HFF-Myc (cell line): Measurements from ENCODE around the gene RGSL1.

Source experiments
- DNase-seq: peaks from one replicate; pipeline ENCODE4 v3.0.0-alpha.2; 2011; ENCODE audit warnings: low read depth; ENCODE audit errors: extremely low read depth
- H3K4me3 ChIP-seq: replicated peaks from 2 replicates; pipeline ENCODE4 v1.5.1; 2011; ENCODE audit warnings: low read depth, mild to moderate bottlenecking, control low read depth, low read length
- CTCF ChIP-seq: IDR thresholded peaks from 2 replicates; pipeline ENCODE4 v1.5.1; 2012; ENCODE audit warnings: mild to moderate bottlenecking, low read depth, low read length, control low read depth; ENCODE audit errors: missing control alignments

The RGSL1 gene

DNA sequence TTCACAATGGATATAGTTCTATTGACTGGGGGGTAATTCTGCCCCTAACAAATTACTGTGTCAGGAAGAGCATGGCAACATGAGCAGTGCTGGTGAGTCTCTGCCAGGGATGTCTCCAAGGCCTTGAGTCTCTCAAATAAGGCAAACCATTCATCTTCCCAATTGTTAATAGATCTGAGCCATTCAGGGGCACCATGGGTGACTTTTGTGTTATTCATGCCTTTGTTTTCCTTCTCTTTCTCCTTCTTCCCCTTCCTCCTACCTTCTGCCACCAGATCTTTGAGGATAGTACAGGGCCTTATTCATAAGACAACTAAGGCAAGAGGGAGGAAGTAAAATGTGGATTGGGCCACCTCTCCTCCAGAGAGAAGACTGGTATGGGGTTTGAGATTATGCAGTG is at the start of gene RGSL1:
Gene RGSL1, plus strand, starts transcription at position 60 of the 400 bp plus-strand sequence. Its CDS starts 20 bp downstream, at position 80.
- TF ChIP-seq CTCF = no peak
- DNase-seq = no peak
- H3K4me3 ChIP-seq = no peak within 1 kb of the TSS

DNA sequence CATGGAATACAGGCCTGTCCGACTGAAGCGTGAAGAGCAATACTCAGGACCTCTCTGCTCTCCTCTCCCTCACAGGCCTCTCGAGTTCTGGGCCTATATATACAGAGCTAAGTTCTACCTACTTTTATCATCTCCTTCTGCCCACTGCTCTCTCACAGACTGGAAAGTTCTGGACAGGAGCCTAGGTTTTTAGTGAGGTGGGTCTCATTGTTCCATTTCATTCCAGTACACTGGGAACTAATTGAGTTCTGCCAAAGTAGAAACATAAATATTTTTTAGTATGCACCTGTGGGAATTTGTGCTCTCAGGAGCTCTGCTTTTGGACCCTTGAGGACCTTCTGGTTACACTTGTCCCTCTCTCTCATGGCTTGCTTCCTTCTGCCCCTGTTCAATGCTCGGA is 49.4 kb upstream of the RGSL1 start, which contains the start of gene TEDDM1:
Gene TEDDM1, minus strand, starts transcription at position 101 of the 400 bp plus-strand sequence. CDS start 182 bp downstream, outside the sequence.
- H3K4me3 ChIP-seq = no peak within 1 kb of the TSS
- no peak for DNase-seq
- TF ChIP-seq CTCF = no peak

- no peak overlapping the region for H3K4me3 ChIP-seq
- DNase-seq = no peak
- TF ChIP-seq CTCF = no peak
Observed at GRCh38 chr1:182404781-182405180, 45.2 kb upstream of the RGSL1 start.

GRCh38 chr1:182405578-182405977 is 44.4 kb upstream of the RGSL1 start:
- H3K4me3 ChIP-seq = no peak overlapping the region
- TF ChIP-seq CTCF = no peak
- no peak for DNase-seq

DNA sequence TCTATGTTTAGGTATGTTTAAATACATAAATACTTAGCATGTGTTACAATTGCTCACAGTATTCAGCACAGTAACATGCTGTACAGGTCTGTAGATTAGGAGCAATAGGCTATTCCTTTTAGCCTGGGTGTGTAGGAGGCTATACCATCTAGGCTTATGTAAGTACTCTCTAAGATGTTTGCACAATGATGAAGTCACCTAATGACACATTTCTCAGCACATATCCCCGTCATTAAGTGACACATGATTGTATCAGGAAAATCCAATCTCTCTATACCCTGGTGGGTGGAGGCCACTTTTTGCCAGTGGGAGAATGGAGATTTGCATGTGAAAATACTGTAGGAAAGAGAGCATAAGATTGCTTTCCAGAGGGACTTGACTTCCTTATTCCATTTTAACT is 43.9 kb upstream of the RGSL1 start:
- DNase-seq = no peak
- no peak overlapping the region for H3K4me3 ChIP-seq
- no peak for TF ChIP-seq CTCF

GRCh38 chr1:182407724-182408123 is 42.2 kb upstream of the RGSL1 start:
- TF ChIP-seq CTCF = no peak
- H3K4me3 ChIP-seq = no peak overlapping the region
- DNase-seq = no peak

- H3K4me3 ChIP-seq = no peak overlapping the region
- no peak for TF ChIP-seq CTCF
- no peak for DNase-seq
Observed at GRCh38 chr1:182408435-182409075, 41.4 kb upstream of the RGSL1 start.
